GM23338 (cell line): Measurements from ENCODE around the gene CCDC30. TPM values are rescaled to one million over a fixed set of nuclear protein-coding genes. Genes with fewer than 3 reads are reported as not detected.

Experiments used
- ATAC-seq: fragments of 200-7000 bp; cut with Tn5 transposase; 3 replicates; pipeline ENCODE4 v1.9.1; 2020
- DNase-seq: peaks from one replicate; pipeline ENCODE4 v3.0.0-alpha.2; 2015; ENCODE audit warnings: low spot score
- H2AFZ ChIP-seq: fragments of 200-600 bp; sonication (generic); 2 replicates; pipeline ENCODE4 v1.8.0; 2016; ENCODE audit warnings: antibody characterized with exemption, mild to moderate bottlenecking, moderate library complexity
- H3F3A ChIP-seq: fragments of 200-600 bp; sonication (generic); replicated peaks from 2 replicates; pipeline ENCODE4 v1.8.0; 2017; ENCODE audit warnings: antibody characterized with exemption, mixed run types, low read depth
- H3K27ac ChIP-seq: fragments of 200-600 bp; sonication (generic); 2 replicates; pipeline ENCODE4 v1.6.1; 2016; ENCODE audit warnings: low read depth
- H3K27me3 ChIP-seq: fragments of 200-600 bp; sonication (generic); 2 replicates; pipeline ENCODE4 v1.8.0; 2016; ENCODE audit warnings: mild to moderate bottlenecking, mixed run types, moderate library complexity; ENCODE audit not compliant: insufficient read depth
- H3K36me3 ChIP-seq: fragments of 200-600 bp; sonication (generic); 2 replicates; pipeline ENCODE4 v1.8.0; 2016; ENCODE audit warnings: mild to moderate bottlenecking; ENCODE audit not compliant: insufficient read depth
- H3K4me1 ChIP-seq: fragments of 200-600 bp; sonication (generic); 2 replicates; pipeline ENCODE4 v1.8.0; 2016; ENCODE audit warnings: mild to moderate bottlenecking, moderate library complexity; ENCODE audit not compliant: insufficient read depth
- H3K4me2 ChIP-seq: fragments of 200-600 bp; sonication (generic); 2 replicates; pipeline ENCODE4 v1.7.1; 2017; ENCODE audit warnings: mixed run types
- H3K4me3 ChIP-seq: fragments of 200-600 bp; sonication (generic); 2 replicates; pipeline ENCODE4 v1.6.1; 2016; ENCODE audit warnings: mixed run types
- H3K79me2 ChIP-seq: fragments of 200-600 bp; sonication (generic); replicated peaks from 2 replicates; pipeline ENCODE4 v1.8.0; 2017; ENCODE audit warnings: mild to moderate bottlenecking; ENCODE audit not compliant: insufficient read depth
- H3K9me2 ChIP-seq: fragments of 200-600 bp; sonication (generic); 2 replicates; pipeline ENCODE4 v1.8.0; 2017; ENCODE audit not compliant: insufficient read depth
- H4K20me1 ChIP-seq: fragments of 200-600 bp; sonication (generic); replicated peaks from 2 replicates; pipeline ENCODE4 v1.8.0; 2017; ENCODE audit warnings: mild to moderate bottlenecking; ENCODE audit not compliant: insufficient read depth
- H3K27ac Mint-ChIP-seq: 2 replicates; pipeline ENCODE4 v1.8.0; 2020; ENCODE audit warnings: inconsistent platforms, mild to moderate bottlenecking, moderate library complexity, mixed read lengths
- H3K27me3 Mint-ChIP-seq: 3 replicates; pipeline ENCODE4 v1.8.0; 2022; ENCODE audit warnings: low read depth, mild to moderate bottlenecking, moderate library complexity, mixed read lengths, inconsistent platforms; ENCODE audit not compliant: insufficient read depth, poor library complexity
- H3K36me3 Mint-ChIP-seq: 3 replicates; pipeline ENCODE4 v1.8.0; 2021; ENCODE audit warnings: low read depth, mild to moderate bottlenecking, inconsistent platforms, moderate library complexity, mixed read lengths
- H3K4me1 Mint-ChIP-seq: 3 replicates; pipeline ENCODE4 v1.8.0; 2020; ENCODE audit warnings: mild to moderate bottlenecking, inconsistent platforms, mixed read lengths
- H3K4me3 Mint-ChIP-seq: 3 replicates; pipeline ENCODE4 v1.8.0; 2021; ENCODE audit warnings: moderate library complexity, mild to moderate bottlenecking, inconsistent platforms, mixed read lengths
- H3K9me3 Mint-ChIP-seq: 3 replicates; pipeline ENCODE4 v1.8.0; 2020; ENCODE audit warnings: moderate library complexity, mild to moderate bottlenecking, inconsistent platforms, mixed read lengths
- CREB1 ChIP-seq: fragments of 250-450 bp; sonication (Bioruptor Pico); IDR thresholded peaks from 2 replicates; pipeline ENCODE4 v1.5.0; 2020; ENCODE audit warnings: low read depth, mild to moderate bottlenecking, moderate library complexity
- EZH2 ChIP-seq: fragments of 200-600 bp; sonication (generic); IDR thresholded peaks from one replicate; pipeline ENCODE4 v1.8.0; 2017; ENCODE audit warnings: antibody characterized with exemption, mild to moderate bottlenecking, low read depth; ENCODE audit not compliant: unreplicated experiment
- EZH2phosphoT487 ChIP-seq: fragments of 200-600 bp; sonication (generic); IDR thresholded peaks from one replicate; pipeline ENCODE4 v1.8.1; 2018; ENCODE audit warnings: antibody characterized with exemption; ENCODE audit not compliant: unreplicated experiment
- NANOG ChIP-seq: IDR thresholded peaks from 2 replicates; pipeline ENCODE4 v1.6.1; 2016; ENCODE audit warnings: antibody characterized with exemption, borderline replicate concordance
- POLR2AphosphoS5 ChIP-seq: IDR thresholded peaks from 2 replicates; pipeline ENCODE4 v1.6.1; 2016; ENCODE audit warnings: antibody characterized with exemption, low read depth
- STAT1 ChIP-seq: IDR thresholded peaks from one replicate; pipeline ENCODE4 v1.6.1; 2016; ENCODE audit warnings: antibody characterized with exemption; ENCODE audit not compliant: unreplicated experiment
- ZNF331 ChIP-seq: fragments of 250-450 bp; sonication (Bioruptor Pico); IDR thresholded peaks from 2 replicates; pipeline ENCODE4 v1.5.0; 2020; ENCODE audit warnings: low read depth, mild to moderate bottlenecking, moderate library complexity
- polyA plus RNA-seq: library from polyadenylated mRNA; unstranded; fragments of >200 nt; fragmentation: Nextera tagmentation; extraction: Ambion mirVana; gene quantifications from 2 replicates; pipeline ENCODE4 v1.2.1, GENCODE V29; 2016
- total RNA-seq: library from RNA; depleted of rRNA; stranded (reverse); fragments of >200 nt; shearing (Covaris generic); gene quantifications from 2 replicates; pipeline ENCODE4 v1.2.3, GENCODE V29; 2014
- TF ChIP-seq, protein P1 (sequence below): IDR thresholded peaks from one replicate; pipeline ENCODE4 v1.6.1; 2018; ENCODE audit warnings: antibody characterized with exemption; ENCODE audit not compliant: unreplicated experiment
- TF ChIP-seq, protein P2 (sequence below): IDR thresholded peaks from 2 replicates; pipeline ENCODE4 v1.6.1; 2016; ENCODE audit warnings: antibody characterized with exemption
- TF ChIP-seq, protein P3 (sequence below): fragments of 250-450 bp; sonication (Bioruptor Pico); IDR thresholded peaks from 2 replicates; pipeline ENCODE4 v1.5.0; 2020; ENCODE audit warnings: mild to moderate bottlenecking, moderate library complexity
- TF ChIP-seq, protein P4 (sequence below), 2 experiments: fragments of 200-600 bp in 1 of 2; sonication (generic) in 1 of 2; conservative IDR thresholded peaks; 2 replicates each; pipeline versions ENCODE4 v1.5.1 to v1.6.1; 2016 to 2017; ENCODE audit warnings: antibody characterized with exemption in 2 of 2, low read depth in 2 of 2, mild to moderate bottlenecking in 2 of 2, moderate library complexity in 1 of 2

The CCDC30 gene
- total and polyA plus RNA-seq, 2 experiments from 2014 or later, result 0.56 to 1.8 TPM

DNA sequence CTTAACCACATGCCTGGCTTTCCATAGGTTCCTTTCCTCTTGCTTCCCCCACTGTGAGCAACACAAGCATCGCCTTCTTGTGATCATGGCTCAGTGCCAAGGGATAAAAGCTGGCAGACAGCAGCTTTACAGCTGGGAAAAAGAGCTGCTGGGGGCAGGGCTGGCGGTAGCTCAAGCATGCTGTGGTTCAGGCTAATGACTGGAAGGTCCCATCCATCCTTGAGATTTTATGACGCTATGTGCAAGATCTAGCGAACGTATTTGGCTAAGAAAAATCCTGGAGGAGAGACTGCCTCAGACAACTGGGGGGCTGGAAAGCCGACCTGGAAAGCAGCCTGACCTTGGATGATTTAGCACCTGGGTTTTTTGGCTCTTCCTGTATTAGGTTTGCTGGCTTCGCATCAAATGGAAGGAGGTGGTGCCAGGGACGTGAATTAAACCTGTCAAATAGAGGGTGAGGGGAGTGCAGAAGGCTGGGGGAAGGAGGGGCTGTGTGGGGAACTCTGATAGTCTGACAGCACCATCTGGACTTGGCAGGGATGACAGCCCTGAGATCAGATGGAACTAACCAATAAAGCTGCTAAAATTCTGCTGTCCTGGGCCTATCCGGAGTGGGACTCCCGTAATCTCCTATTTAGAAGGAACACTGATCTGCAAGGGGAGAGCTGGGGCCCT is 42.0 kb upstream of the CCDC30 start:
- no peaks in the 10 kb centered on the region for H3K9me3 Mint-ChIP-seq
- H3K4me1 ChIP-seq, result peaks cover 27% of the 10 kb centered on the region
- no peak overlapping the region for H3K27ac ChIP-seq
- H3F3A ChIP-seq, result no peaks in the 10 kb centered on the region
- no peak overlapping the region for H2AFZ ChIP-seq
- H3K27me3 Mint-ChIP-seq, result peaks cover 11% of the 10 kb centered on the region
- no peaks in the 10 kb centered on the region for H4K20me1 ChIP-seq
- DNase-seq (no peak), ATAC-seq (no peak)
- no peak overlapping the region for H3K4me2 ChIP-seq
- no peaks in the 10 kb centered on the region for H3K9me2 ChIP-seq
- H3K4me3 Mint-ChIP-seq, result no peak overlapping the region
- no peaks in the 10 kb centered on the region for H3K36me3 ChIP-seq
- H3K36me3 Mint-ChIP-seq, result no peaks in the 10 kb centered on the region
- TF ChIP-seq STAT1 (no peak), ZNF331 (no peak), EZH2 (no peak), POLR2AphosphoS5 (no peak), CREB1 (CRISPR knock-in tag) (no peak), NANOG (no peak), EZH2phosphoT487 (no peak)
- TF ChIP-seq, protein P1, sequence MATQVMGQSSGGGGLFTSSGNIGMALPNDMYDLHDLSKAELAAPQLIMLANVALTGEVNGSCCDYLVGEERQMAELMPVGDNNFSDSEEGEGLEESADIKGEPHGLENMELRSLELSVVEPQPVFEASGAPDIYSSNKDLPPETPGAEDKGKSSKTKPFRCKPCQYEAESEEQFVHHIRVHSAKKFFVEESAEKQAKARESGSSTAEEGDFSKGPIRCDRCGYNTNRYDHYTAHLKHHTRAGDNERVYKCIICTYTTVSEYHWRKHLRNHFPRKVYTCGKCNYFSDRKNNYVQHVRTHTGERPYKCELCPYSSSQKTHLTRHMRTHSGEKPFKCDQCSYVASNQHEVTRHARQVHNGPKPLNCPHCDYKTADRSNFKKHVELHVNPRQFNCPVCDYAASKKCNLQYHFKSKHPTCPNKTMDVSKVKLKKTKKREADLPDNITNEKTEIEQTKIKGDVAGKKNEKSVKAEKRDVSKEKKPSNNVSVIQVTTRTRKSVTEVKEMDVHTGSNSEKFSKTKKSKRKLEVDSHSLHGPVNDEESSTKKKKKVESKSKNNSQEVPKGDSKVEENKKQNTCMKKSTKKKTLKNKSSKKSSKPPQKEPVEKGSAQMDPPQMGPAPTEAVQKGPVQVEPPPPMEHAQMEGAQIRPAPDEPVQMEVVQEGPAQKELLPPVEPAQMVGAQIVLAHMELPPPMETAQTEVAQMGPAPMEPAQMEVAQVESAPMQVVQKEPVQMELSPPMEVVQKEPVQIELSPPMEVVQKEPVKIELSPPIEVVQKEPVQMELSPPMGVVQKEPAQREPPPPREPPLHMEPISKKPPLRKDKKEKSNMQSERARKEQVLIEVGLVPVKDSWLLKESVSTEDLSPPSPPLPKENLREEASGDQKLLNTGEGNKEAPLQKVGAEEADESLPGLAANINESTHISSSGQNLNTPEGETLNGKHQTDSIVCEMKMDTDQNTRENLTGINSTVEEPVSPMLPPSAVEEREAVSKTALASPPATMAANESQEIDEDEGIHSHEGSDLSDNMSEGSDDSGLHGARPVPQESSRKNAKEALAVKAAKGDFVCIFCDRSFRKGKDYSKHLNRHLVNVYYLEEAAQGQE, result no peak
- TF ChIP-seq, protein P2, sequence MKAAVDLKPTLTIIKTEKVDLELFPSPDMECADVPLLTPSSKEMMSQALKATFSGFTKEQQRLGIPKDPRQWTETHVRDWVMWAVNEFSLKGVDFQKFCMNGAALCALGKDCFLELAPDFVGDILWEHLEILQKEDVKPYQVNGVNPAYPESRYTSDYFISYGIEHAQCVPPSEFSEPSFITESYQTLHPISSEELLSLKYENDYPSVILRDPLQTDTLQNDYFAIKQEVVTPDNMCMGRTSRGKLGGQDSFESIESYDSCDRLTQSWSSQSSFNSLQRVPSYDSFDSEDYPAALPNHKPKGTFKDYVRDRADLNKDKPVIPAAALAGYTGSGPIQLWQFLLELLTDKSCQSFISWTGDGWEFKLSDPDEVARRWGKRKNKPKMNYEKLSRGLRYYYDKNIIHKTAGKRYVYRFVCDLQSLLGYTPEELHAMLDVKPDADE, result no peak
- TF ChIP-seq, protein P3, sequence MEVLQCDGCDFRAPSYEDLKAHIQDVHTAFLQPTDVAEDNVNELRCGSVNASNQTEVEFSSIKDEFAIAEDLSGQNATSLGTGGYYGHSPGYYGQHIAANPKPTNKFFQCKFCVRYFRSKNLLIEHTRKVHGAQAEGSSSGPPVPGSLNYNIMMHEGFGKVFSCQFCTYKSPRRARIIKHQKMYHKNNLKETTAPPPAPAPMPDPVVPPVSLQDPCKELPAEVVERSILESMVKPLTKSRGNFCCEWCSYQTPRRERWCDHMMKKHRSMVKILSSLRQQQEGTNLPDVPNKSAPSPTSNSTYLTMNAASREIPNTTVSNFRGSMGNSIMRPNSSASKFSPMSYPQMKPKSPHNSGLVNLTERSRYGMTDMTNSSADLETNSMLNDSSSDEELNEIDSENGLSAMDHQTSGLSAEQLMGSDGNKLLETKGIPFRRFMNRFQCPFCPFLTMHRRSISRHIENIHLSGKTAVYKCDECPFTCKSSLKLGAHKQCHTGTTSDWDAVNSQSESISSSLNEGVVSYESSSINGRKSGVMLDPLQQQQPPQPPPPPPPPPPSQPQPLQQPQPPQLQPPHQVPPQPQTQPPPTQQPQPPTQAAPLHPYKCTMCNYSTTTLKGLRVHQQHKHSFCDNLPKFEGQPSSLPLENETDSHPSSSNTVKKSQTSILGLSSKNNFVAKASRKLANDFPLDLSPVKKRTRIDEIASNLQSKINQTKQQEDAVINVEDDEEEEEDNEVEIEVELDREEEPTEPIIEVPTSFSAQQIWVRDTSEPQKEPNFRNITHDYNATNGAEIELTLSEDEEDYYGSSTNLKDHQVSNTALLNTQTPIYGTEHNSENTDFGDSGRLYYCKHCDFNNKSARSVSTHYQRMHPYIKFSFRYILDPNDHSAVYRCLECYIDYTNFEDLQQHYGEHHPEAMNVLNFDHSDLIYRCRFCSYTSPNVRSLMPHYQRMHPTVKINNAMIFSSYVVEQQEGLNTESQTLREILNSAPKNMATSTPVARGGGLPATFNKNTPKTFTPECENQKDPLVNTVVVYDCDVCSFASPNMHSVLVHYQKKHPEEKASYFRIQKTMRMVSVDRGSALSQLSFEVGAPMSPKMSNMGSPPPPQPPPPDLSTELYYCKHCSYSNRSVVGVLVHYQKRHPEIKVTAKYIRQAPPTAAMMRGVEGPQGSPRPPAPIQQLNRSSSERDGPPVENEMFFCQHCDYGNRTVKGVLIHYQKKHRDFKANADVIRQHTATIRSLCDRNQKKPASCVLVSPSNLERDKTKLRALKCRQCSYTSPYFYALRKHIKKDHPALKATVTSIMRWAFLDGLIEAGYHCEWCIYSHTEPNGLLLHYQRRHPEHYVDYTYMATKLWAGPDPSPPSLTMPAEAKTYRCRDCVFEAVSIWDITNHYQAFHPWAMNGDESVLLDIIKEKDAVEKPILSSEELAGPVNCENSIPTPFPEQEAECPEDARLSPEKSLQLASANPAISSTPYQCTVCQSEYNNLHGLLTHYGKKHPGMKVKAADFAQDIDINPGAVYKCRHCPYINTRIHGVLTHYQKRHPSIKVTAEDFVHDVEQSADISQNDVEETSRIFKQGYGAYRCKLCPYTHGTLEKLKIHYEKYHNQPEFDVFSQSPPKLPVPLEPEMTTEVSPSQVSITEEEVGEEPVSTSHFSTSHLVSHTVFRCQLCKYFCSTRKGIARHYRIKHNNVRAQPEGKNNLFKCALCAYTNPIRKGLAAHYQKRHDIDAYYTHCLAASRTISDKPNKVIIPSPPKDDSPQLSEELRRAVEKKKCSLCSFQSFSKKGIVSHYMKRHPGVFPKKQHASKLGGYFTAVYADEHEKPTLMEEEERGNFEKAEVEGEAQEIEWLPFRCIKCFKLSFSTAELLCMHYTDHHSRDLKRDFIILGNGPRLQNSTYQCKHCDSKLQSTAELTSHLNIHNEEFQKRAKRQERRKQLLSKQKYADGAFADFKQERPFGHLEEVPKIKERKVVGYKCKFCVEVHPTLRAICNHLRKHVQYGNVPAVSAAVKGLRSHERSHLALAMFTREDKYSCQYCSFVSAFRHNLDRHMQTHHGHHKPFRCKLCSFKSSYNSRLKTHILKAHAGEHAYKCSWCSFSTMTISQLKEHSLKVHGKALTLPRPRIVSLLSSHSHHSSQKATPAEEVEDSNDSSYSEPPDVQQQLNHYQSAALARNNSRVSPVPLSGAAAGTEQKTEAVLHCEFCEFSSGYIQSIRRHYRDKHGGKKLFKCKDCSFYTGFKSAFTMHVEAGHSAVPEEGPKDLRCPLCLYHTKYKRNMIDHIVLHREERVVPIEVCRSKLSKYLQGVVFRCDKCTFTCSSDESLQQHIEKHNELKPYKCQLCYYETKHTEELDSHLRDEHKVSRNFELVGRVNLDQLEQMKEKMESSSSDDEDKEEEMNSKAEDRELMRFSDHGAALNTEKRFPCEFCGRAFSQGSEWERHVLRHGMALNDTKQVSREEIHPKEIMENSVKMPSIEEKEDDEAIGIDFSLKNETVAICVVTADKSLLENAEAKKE, result no peak
- TF ChIP-seq, protein P4, sequence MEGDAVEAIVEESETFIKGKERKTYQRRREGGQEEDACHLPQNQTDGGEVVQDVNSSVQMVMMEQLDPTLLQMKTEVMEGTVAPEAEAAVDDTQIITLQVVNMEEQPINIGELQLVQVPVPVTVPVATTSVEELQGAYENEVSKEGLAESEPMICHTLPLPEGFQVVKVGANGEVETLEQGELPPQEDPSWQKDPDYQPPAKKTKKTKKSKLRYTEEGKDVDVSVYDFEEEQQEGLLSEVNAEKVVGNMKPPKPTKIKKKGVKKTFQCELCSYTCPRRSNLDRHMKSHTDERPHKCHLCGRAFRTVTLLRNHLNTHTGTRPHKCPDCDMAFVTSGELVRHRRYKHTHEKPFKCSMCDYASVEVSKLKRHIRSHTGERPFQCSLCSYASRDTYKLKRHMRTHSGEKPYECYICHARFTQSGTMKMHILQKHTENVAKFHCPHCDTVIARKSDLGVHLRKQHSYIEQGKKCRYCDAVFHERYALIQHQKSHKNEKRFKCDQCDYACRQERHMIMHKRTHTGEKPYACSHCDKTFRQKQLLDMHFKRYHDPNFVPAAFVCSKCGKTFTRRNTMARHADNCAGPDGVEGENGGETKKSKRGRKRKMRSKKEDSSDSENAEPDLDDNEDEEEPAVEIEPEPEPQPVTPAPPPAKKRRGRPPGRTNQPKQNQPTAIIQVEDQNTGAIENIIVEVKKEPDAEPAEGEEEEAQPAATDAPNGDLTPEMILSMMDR (conservative IDR thresholded peaks at IDR 0.05; ENCODE audit: low read depth in 2 of 2), result no peak
- no peak overlapping the region for H3K4me3 ChIP-seq
- no peaks in the 10 kb centered on the region for H3K79me2 ChIP-seq
- H3K27ac Mint-ChIP-seq, result no peak overlapping the region
- H3K27me3 ChIP-seq, result no peaks in the 10 kb centered on the region
- H3K4me1 Mint-ChIP-seq, result peaks cover 37% of the 10 kb centered on the region
